SK-MEL-5 (cell line): ENCODE measurements around the gene HECTD1. TPM values are rescaled to one million over a fixed set of nuclear protein-coding genes. Genes with fewer than 3 reads are reported as not detected.
A peak's percentile ranks its signal among the peaks of the same experiment; 100 is the strongest.
"Not testable (repeated sequence)": the region's sequence is repeated elsewhere in the genome, so short reads cannot be mapped to it uniquely, and the experiment has no call there.

ENCODE experiments used
- DNase-seq: peaks from one replicate; pipeline ENCODE4 v3.0.0-alpha.2; 2016; ENCODE audit warnings: low read depth, low spot score
- in situ Hi-C: cut with HindIII; loops from 2 replicates; pipeline ENCODE4 v1.10.0; 2016; ENCODE audit warnings: low sequenced_read_pairs, high pct_unique_total_duplicates, low pct_unique_long_range_greater_than_20kb
- total RNA-seq: library from RNA; depleted of rRNA; stranded (reverse); fragments of >200 nt; shearing (Covaris generic); gene quantifications from 2 replicates; pipeline ENCODE4 v1.2.3, GENCODE V29; 2014

The HECTD1 gene
- total RNA-seq, 1 experiment from 2014 or later, result 141 TPM

GRCh38 chr14:31128601-31129526 is 78.7 kb downstream of the HECTD1 start:
- in situ Hi-C loops, result no loop called here
- no peak for DNase-seq

GRCh38 chr14:31127690-31128089 is 79.9 kb downstream of the HECTD1 start:
- DNase-seq, result no peak
- in situ Hi-C loops, result no loop called here

- no peak for DNase-seq
- in situ Hi-C loops, result no loop called here
These were observed 80.9 kb downstream of the HECTD1 start for GRCh38 chr14:31126680-31127079.

- in situ Hi-C loops, result no loop called here
- no peak for DNase-seq
These were observed 82.4 kb downstream of the HECTD1 start for GRCh38 chr14:31125231-31125630.

GRCh38 chr14:31124197-31124596 is 83.4 kb downstream of the HECTD1 start:
- DNase-seq, result no peak
- in situ Hi-C loops, result no loop called here

- no peak for DNase-seq
- in situ Hi-C loops, result no loop called here
These were observed 84.7 kb downstream of the HECTD1 start for GRCh38 chr14:31122921-31123320.

GRCh38 chr14:31122098-31122611 is 85.4 kb downstream of the HECTD1 start:
- no peak for DNase-seq

GRCh38 chr14:31118892-31119291 is 88.7 kb downstream of the HECTD1 start:
- in situ Hi-C loops, result no loop called here
- DNase-seq, result peak; percentile 5

More at GRCh38 chr14:31122098-31122611, 85.4 kb downstream of the HECTD1 start:
- in situ Hi-C loops, result no loop called here

GRCh38 chr14:31113794-31114193 is 93.8 kb downstream of the HECTD1 start:
- in situ Hi-C loops, result no loop called here
- DNase-seq, result no peak

- in situ Hi-C loops, result no loop called here
- DNase-seq, result no peak
These were observed 96.7 kb downstream of the HECTD1 start for GRCh38 chr14:31110872-31111271.

- in situ Hi-C loops, result no loop called here
- no peak for DNase-seq
These were observed 98.3 kb downstream of the HECTD1 start for GRCh38 chr14:31109257-31109656.

GRCh38 chr14:31106768-31107167 is 100.8 kb downstream of the HECTD1 start:
- in situ Hi-C loops, result no loop called here
- DNase-seq, result no peak

- no peak for DNase-seq
- in situ Hi-C loops, result no loop called here
These were observed 110.5 kb downstream of the HECTD1 start for GRCh38 chr14:31097081-31097480.

GRCh38 chr14:31096255-31096654 is 111.3 kb downstream of the HECTD1 start:
- in situ Hi-C loops, result no loop called here
- peak; percentile 44 for DNase-seq

GRCh38 chr14:31095817-31096216 is 111.8 kb downstream of the HECTD1 start:
- in situ Hi-C loops, DNase-seq: not testable (repeated sequence)

GRCh38 chr14:31093884-31094839 is 113.4 kb downstream of the HECTD1 start:
- DNase-seq, in situ Hi-C loops: not testable (repeated sequence)

GRCh38 chr14:31092160-31092708 is 115.4 kb downstream of the HECTD1 start:
- no peak for DNase-seq
- in situ Hi-C loops, result no loop called here
